Activated naive CD8-positive, alpha-beta T cell treated with anti-CD3 and anti-CD28 coated beads for 36 hours (primary cell): ENCODE data around the gene LBH. TPM values are rescaled to one million over a fixed set of nuclear protein-coding genes. Genes with fewer than 3 reads are reported as not detected.

ENCODE experiments used
- DNase-seq: peaks from one replicate; pipeline ENCODE4 v3.0.0; 2021
- H3K27ac Mint-ChIP-seq: one replicate; pipeline ENCODE4 v1.8.0; 2022; ENCODE audit warnings: mild to moderate bottlenecking, moderate library complexity, mixed read lengths
- H3K27me3 Mint-ChIP-seq: one replicate; pipeline ENCODE4 v1.8.0; 2022; ENCODE audit warnings: mild to moderate bottlenecking, mixed read lengths
- H3K36me3 Mint-ChIP-seq: one replicate; pipeline ENCODE4 v1.8.0; 2021; ENCODE audit warnings: mild to moderate bottlenecking, mixed read lengths
- H3K4me1 Mint-ChIP-seq: one replicate; pipeline ENCODE4 v1.8.0; 2021; ENCODE audit warnings: mixed read lengths
- H3K4me3 Mint-ChIP-seq: one replicate; pipeline ENCODE4 v1.8.0; 2022; ENCODE audit warnings: mild to moderate bottlenecking, moderate library complexity, mixed read lengths
- H3K9me3 Mint-ChIP-seq: one replicate; pipeline ENCODE4 v1.8.0; 2022; ENCODE audit warnings: mixed read lengths
- total RNA-seq, 2 experiments: library from RNA; stranded (reverse); gene quantifications; one replicate each; pipeline ENCODE4 v1.2.3, GENCODE V29; 2021

Gene LBH
- total RNA-seq, 2 experiments from 2014 or later: 85.0 to 89.2 TPM

- peak overlapping the region; percentile 54 for H3K4me3 Mint-ChIP-seq
- H3K27me3 Mint-ChIP-seq: no peaks in the 10 kb centered on the region
- no peak for DNase-seq
- no peaks in the 10 kb centered on the region for H3K9me3 Mint-ChIP-seq
- peaks cover 60% of the 10 kb centered on the region for H3K4me1 Mint-ChIP-seq
- H3K27ac Mint-ChIP-seq: peak overlapping the region; percentile 50
- H3K36me3 Mint-ChIP-seq: no peaks in the 10 kb centered on the region
Measured at GRCh38 chr2:30224151-30224550, 7.2 kb upstream of the LBH start.

DNA sequence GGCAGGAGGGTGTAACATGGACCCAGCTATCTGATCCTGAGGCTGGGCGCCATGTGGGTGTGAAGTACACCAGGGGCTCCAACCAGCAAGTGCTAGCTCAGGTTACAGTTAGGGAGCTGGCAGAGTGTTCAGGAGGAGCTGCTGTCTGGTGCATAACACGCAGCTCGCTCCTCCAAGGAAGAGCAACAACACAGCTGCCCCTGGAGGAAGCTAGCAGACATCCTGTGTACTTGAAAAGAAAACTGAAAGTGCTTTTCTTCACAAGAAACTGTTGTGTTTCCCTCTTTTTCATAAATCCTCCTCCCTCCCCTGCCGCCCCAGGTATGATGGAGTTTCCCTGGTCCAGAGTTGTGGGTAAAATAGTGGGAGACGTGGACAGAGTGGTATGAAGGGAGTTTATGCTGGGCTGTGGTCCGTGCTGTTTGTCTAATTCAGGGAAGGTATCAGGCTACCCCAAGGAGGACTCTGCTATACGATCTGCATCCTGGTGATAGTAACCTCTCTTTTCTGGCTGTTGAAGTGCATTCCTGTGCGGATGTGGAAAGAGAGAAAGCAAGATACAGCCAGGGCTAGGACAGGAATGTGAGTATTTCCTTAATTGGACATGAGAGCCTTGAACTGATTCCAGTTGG is 6.1 kb upstream of the LBH start:
- peak overlapping the region; percentile 98 for H3K27ac Mint-ChIP-seq
- H3K4me3 Mint-ChIP-seq: peak overlapping the region; percentile 91
- peak; percentile 33 for DNase-seq
- no peaks in the 10 kb centered on the region for H3K27me3 Mint-ChIP-seq
- H3K4me1 Mint-ChIP-seq: peaks cover 66% of the 10 kb centered on the region
- H3K9me3 Mint-ChIP-seq: no peaks in the 10 kb centered on the region
- H3K36me3 Mint-ChIP-seq: no peaks in the 10 kb centered on the region

GRCh38 chr2:30226144-30227032 is 4.9 kb upstream of the LBH start:
- no peak for DNase-seq
- Mint-ChIP-seq H3K27ac (peak overlapping the region; percentile 98), H3K4me1 (peaks cover 72% of the 10 kb centered on the region), H3K36me3 (no peaks in the 10 kb centered on the region), H3K9me3 (no peaks in the 10 kb centered on the region), H3K4me3 (peak overlapping the region; percentile 91), H3K27me3 (no peaks in the 10 kb centered on the region)

DNA sequence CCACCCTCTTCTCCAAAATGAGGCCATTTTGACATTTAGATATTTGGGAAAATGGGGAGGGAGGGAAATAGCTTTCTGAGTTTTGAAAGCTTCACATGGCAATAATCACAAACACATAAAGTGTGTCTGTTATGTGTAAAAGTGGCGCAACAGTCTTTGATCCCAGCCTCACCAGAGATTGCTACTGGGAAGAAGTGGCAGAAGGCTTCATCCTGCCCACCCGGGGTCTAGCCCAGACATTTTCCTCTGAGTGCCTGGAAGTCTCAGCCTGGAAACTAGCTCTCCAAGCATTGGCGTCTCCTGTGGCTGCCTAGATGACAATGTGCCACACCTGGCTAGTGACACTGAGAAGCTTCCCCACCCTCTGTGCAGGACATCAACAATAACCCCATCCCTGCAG is 1.7 kb upstream of the LBH start:
- Mint-ChIP-seq H3K9me3 (no peaks in the 10 kb centered on the region), H3K36me3 (peaks cover 11% of the 10 kb centered on the region), H3K4me3 (peak overlapping the region; percentile 49), H3K27me3 (no peaks in the 10 kb centered on the region), H3K27ac (no peak overlapping the region), H3K4me1 (peaks cover 65% of the 10 kb centered on the region)
- no peak for DNase-seq

DNA sequence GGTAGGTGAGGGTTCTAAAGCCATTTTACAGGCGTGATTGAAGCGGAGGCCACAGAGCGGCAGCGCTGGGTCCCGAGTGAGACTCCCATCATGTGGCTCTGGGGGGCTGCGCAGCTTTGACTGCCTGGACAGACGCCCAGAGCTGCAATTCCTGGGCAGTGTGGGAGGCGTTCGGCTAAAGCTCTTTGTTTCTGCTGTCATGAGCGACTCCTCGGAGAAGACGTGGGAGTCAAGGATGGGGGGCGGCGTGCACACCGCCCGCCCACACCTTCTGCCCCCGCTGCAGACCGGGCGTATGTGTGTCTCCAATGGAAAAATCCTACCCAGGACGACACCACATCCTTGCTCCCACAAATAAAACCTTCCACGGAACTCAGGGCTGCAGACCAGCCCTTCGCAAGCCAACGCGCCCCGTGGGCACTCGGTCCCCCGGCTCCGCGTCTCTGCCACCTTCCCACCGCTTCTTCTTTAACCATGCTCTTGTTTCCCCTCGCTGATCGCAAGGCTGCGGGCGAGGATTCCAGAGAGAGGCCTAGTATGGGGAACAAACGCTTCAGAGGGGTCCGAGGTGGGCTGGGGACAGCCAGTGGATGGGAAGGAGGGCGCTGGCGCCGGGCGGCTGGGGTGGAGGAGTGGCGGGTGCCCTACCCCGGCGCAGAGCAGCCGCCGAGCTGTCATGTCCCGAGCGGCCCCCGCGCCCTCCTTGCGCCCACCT is 680 bp upstream of the LBH start:
- peak overlapping the region; percentile 88 for H3K27ac Mint-ChIP-seq
- H3K4me3 Mint-ChIP-seq: peak overlapping the region; percentile 86
- no peaks in the 10 kb centered on the region for H3K9me3 Mint-ChIP-seq
- DNase-seq: no peak
- H3K27me3 Mint-ChIP-seq: no peaks in the 10 kb centered on the region
- peaks cover 20% of the 10 kb centered on the region for H3K36me3 Mint-ChIP-seq
- H3K4me1 Mint-ChIP-seq: peaks cover 64% of the 10 kb centered on the region

GRCh38 chr2:30231996-30232800 is 864 bp downstream of the LBH start:
- Mint-ChIP-seq H3K27me3 (no peaks in the 10 kb centered on the region), H3K27ac (peak overlapping the region; percentile 94), H3K4me3 (peak overlapping the region; percentile 80), H3K36me3 (peaks cover 34% of the 10 kb centered on the region), H3K9me3 (peaks cover 6% of the 10 kb centered on the region), H3K4me1 (peaks cover 64% of the 10 kb centered on the region)
- DNase-seq: peak; percentile 81

GRCh38 chr2:30232801-30233130 is 1.4 kb downstream of the LBH start:
- H3K4me3 Mint-ChIP-seq: peak overlapping the region; percentile 80
- H3K4me1 Mint-ChIP-seq: peaks cover 64% of the 10 kb centered on the region
- no peaks in the 10 kb centered on the region for H3K27me3 Mint-ChIP-seq
- H3K9me3 Mint-ChIP-seq: peaks cover 6% of the 10 kb centered on the region
- H3K36me3 Mint-ChIP-seq: peaks cover 40% of the 10 kb centered on the region
- peak overlapping the region; percentile 94 for H3K27ac Mint-ChIP-seq
- no peak for DNase-seq

GRCh38 chr2:30233271-30234009 is 2.1 kb downstream of the LBH start:
- no peak for DNase-seq
- peak overlapping the region; percentile 80 for H3K4me3 Mint-ChIP-seq
- H3K27me3 Mint-ChIP-seq: no peaks in the 10 kb centered on the region
- peaks cover 6% of the 10 kb centered on the region for H3K9me3 Mint-ChIP-seq
- H3K36me3 Mint-ChIP-seq: peaks cover 47% of the 10 kb centered on the region
- H3K4me1 Mint-ChIP-seq: peaks cover 64% of the 10 kb centered on the region
- H3K27ac Mint-ChIP-seq: peak overlapping the region; percentile 94

DNA sequence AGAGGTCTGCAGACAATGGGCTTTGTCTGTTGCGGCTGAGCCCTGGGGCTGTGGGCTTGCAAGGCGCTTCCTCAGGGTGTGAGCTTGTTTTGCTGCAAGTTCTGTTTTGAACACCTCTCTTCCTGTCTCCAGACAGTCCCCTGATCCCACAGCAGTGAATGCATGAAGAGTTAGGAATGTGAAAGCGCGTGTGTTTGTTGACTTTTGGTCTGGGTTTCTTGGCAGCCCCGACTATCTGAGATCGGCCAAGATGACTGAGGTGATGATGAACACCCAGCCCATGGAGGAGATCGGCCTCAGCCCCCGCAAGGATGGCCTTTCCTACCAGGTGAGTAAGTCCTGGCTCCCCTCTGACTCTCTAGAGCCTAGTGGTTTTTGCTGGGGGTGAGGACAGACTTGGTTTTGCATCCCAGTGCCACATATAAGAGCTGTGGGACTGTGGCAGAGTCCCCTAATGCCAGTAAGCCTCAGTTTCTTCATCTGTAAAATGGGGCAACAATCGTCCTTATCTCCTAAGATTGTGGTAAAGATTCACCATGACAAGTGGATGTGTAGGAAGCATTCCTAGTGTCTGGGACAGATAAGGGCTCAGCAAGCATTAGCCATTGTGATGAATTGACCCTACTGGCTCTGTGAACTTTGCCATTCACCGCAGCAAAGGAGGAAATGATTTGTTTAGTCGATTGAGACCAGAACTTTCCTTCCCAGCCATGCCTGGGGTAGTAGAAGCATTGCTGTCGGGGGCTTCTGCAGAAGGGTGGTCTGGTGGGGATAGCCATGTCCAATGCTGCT is 3.0 kb downstream of the LBH start:
- Mint-ChIP-seq H3K4me1 (peaks cover 70% of the 10 kb centered on the region), H3K36me3 (peaks cover 56% of the 10 kb centered on the region), H3K4me3 (peak overlapping the region; percentile 80), H3K9me3 (peaks cover 6% of the 10 kb centered on the region), H3K27ac (peak overlapping the region; percentile 94), H3K27me3 (no peaks in the 10 kb centered on the region)
- DNase-seq: peak; percentile 56

- Mint-ChIP-seq H3K9me3 (peaks cover 6% of the 10 kb centered on the region), H3K4me1 (peaks cover 74% of the 10 kb centered on the region), H3K4me3 (peak overlapping the region; percentile 80), H3K27ac (peak overlapping the region; percentile 94), H3K36me3 (peaks cover 64% of the 10 kb centered on the region), H3K27me3 (no peaks in the 10 kb centered on the region)
- DNase-seq: peak; percentile 71
Measured at GRCh38 chr2:30235008-30235655, 3.8 kb downstream of the LBH start.

DNA sequence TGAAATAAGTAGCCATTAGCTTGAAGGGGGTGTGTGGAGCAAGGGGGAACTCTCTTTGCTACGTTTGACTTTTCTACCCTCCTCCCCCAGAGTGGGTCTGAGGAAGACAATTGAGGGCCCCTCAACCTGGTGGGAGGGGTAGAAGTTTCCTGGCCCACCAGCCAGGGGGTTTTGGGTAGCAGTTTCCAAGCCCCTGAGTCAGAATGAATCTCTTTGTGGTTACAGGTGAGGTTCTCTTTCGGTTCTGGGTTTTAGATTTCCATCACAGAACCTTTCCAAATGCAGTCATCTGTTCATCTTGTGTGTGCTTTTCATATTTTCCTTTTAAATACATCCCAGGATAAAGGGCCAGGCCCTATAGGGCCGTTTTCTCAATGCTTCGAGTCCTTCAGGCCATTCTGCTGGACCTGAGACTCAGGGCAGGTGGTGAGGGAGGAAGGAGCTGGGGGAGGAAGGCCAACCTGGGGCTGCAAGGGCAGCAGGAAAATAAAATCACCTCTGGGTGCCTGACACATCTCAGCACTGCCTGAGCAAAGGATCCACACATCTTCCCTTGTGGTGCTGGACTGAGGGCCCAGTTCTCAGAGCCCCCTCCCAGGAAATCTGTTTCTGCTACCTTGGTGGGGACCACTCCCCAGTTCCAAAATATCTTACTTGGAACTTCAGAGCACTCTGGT is 4.7 kb downstream of the LBH start:
- Mint-ChIP-seq H3K27ac (peak overlapping the region; percentile 94), H3K9me3 (peaks cover 6% of the 10 kb centered on the region), H3K27me3 (no peaks in the 10 kb centered on the region), H3K36me3 (peaks cover 69% of the 10 kb centered on the region), H3K4me1 (peaks cover 76% of the 10 kb centered on the region), H3K4me3 (peak overlapping the region; percentile 77)
- DNase-seq: peak; percentile 74

DNA sequence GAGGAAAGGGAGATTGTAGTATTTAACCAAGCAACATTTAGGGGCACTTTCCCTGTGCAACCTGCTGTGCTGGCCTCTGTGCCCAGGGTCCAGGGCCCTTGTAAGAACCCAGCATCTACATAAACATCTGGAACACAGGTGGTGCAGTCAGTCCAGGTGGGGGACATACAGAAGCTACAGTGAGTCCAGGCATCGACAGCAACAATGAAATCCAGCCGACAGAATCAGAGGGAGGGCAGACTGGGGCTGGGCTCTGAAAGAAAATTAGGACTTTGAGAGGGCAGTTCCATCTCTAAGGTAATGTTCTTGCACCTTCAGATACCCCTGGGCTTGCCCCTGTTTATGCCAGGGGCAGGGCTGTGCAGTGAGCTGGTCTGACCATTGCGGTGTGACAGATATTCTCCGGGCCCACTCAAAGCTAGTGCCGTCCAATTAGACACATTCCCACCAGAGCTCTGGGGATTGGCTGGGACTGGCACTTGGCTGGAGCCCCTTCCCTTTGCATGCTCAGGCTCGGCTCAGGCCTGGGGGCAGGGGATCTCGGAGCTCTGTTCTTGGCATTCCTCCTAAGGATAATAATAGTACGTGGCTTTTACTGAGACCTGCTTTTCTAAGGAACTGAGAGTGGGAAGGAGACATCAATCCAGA is 5.4 kb downstream of the LBH start:
- Mint-ChIP-seq H3K27ac (peak overlapping the region; percentile 94), H3K4me3 (peak overlapping the region; percentile 77), H3K9me3 (peaks cover 6% of the 10 kb centered on the region), H3K36me3 (peaks cover 74% of the 10 kb centered on the region), H3K27me3 (no peaks in the 10 kb centered on the region), H3K4me1 (peaks cover 80% of the 10 kb centered on the region)
- DNase-seq: no peak
